NCI-H146 treated with DMSO at 0.1 percent for 48 hours (cell line): ENCODE results near the gene LETM1.

Experiments
- DNase-seq: peaks from one replicate; lab custom pipeline; 2025; ENCODE audit not compliant: unreplicated experiment; lab: John Stamatoyannopoulos, UW

The LETM1 gene

GRCh38 chr4:1873291-1873690 lies 17.3 kb upstream of the LETM1 start:
- no peak for DNase-seq

DNA sequence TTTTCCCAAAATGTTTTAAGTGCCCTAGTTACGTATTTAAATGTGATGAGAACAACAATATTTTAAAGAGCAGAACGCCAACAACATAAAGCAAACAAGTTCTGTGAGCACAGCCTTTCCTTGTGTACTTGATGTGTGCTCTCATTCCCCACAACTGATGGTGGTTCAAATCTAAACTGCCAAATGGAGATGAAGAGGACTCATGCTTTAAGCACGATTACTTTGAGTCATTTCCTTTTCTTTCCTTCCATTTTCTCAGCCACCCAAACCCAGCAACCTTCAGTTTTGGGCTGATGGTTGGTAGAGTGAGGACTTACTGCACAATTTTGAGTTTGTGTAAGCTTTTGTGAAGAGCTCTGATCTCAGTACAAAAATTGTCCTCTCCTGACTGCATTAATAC lies 16.9 kb upstream of the LETM1 start:
- DNase-seq: no peak

GRCh38 chr4:1871471-1872021 lies 15.6 kb upstream of the LETM1 start:
- DNase-seq: no peak

DNA sequence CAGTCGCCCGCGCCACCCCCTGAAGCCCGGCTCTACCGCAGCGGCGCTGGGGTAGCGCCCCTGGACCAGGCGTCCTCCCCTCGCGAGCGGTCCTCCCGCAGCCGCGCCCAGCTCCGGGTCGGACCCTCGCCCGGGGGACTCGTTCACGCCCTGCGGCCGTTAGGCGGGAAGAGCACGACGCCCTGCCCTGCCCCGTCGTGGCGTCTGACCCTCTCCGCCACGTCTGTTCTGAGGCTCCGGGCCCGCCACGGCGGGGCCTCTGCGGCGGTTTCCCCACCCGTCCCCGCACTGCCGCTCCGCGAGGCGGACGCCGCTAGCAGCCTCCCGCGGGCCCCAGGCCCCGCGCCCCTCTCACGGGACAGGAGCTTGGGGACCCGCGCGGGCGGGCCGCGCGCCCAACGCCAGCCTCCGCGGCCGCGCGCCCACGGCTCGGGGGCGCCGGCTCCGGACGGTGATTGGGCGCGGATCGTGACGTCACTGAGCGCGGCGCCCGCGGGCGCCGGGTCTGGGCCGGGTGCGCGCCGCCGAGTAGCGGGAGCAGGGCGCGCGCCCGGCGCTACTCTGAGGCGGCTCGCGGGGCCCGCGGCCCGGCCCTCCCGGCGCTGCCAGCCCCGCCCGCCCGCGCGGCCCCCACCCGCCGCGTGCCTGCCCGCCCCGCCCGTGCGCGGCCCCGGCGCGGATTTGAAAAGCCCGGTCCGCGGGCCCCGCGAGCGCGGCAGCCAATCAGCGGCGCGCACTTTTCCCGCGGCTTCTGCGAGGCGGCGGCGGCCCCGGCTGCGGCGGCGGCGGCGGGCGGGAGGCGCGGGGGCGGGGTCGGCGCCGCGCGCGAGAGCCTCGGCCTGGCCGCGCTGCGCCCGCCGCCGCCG lies 14.9 kb upstream of the LETM1 start, which contains the start of gene NSD2:
Gene NSD2 (plus strand): TSS at position 816 of the 866 bp plus-strand sequence. CDS start 29,262 bp downstream, outside the sequence.
- DNase-seq: peak; percentile 55

GRCh38 chr4:1870328-1870577 lies 14.3 kb upstream of the LETM1 start:
- DNase-seq: peak; percentile 86

DNA sequence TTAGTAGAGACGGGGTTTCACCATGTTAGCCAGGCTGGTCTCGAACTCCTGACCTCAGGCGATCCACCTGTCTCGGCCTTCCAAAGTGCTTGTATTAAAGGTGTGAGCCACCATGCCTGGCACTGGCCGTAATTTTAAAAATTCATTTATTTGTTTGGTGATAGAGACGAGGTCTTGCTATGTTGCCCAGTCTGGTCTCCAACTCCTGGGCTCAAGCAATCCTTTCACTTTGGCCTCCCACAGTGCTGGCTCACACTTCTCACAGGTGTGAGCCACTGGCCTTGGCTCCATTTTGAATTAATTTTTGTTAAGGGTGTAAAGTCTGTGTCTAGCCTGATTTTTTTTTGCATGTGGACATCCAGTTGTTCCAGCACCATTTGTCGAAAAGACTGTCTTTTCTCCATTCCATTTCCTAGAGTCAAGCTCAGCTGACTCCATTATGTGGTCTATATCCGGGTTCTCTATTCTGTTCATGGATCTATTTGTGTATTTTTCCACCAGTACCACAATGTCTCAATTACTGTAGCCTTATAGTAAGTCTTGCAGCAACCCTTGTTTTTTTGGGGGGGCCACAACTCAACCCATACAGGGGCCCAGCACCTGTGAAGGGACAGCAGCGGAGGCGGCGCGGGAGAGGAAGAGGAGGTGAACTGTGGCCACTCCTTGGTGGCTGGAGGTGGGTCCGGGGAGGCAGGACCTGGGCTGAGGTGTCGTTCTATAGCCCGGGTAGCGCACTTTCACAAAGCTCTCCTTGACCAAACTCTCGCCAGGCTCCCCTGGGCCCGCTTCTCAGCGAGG lies 13.8 kb upstream of the LETM1 start:
- DNase-seq: peak; percentile 32

DNA sequence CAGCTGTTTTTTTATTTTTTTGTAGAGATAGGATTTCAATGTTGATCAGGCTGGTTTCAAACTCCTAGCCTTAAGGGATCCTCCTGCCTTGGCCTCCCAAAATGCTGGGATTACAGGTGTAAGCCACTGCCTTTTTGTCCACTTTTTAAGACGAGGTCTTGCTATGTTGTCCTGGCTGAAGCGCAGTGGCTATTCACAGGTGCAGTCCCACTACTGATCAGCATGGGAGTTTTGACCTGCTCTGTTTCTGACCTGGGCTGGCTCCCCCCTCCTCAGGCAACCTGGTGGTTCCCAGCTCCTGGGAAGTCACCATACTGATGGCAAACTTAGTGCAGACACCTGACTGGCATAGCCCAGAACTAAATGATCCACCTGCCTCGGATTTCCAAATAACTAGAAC lies 13.0 kb upstream of the LETM1 start:
- DNase-seq: no peak

DNA sequence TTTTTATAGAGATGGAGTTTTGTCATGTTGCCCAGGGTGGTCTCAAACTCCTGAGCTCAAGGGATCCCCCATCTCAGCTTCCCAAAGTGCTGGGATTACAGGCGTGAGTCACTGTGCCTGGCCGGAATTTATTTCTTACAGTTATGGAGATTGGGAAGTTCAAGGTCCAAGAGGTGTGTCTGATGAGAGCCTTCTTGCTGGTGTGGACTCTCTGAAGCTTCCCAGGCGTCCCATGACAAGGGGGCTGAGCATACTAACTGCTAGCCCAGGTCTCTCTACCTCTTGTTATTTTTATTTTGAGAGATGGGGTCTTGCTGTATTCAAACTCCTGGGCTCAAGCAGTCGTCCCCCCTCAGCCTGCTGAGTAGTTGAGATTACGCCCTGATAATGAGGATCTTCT lies 12.3 kb upstream of the LETM1 start:
- no peak for DNase-seq

DNA sequence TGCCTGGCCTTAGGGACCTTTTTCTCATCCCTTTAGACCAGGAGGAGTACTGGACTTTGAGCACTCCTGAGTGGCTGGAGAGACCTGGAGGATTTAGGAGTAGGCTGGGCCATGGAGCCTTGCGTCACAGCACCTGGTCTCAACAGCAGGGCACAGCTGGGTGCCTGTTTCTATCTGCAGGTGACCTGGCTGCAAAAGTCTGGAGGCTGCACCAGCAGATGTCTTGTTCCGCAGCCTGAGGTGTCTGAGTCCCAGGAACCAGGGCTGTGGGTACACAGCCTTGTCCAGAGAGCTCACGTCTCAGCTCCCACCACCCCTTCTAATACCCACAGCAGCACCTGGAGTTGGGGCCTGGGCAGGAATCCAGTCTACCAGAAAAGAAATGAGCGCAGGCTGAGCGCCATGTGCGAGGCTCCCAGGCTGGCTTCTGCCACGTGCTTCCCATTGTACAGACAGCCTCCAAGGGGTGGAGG lies 10.3 kb upstream of the LETM1 start:
- peak; percentile 86 for DNase-seq

GRCh38 chr4:1864076-1865008 lies 8.4 kb upstream of the LETM1 start:
- no peak for DNase-seq

DNA sequence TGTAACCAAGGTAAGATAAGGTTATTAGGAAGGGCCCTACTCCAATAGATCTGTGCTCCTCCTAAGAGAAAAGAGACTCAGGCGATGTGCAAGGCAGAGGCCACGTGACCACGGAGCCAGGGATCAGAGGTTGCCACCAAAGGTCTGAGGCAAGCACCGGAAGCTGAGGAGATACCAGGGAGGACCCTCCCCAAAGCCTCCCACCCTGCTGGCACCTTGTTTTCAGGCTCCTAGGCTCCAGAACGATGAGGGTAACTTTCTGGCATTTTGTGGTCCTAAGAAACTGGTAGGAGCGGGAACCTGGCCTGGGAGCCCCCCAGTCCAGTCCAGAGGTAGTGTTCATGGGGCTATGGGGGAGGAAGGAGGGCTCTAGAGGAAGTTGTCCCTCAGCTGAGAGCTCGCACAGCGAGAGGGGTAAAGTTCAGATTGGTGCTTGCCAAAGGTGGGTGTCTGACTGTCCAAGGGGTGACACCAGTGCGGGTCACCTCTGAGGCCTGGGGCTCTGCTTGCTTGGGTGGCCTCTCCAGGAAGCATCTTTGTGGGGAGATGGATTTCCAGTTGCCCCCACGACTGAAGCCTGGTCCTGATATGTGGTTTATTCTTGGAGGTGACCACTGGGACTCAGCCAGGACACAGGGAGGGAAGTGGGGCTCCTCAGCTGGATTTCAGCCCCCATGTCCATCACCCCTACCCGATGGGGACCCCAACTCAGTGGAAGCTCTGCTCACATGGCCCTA lies 7.5 kb upstream of the LETM1 start:
- no peak for DNase-seq

- DNase-seq: no peak
Measured at GRCh38 chr4:1862961-1863296, 7.0 kb upstream of the LETM1 start.

DNA sequence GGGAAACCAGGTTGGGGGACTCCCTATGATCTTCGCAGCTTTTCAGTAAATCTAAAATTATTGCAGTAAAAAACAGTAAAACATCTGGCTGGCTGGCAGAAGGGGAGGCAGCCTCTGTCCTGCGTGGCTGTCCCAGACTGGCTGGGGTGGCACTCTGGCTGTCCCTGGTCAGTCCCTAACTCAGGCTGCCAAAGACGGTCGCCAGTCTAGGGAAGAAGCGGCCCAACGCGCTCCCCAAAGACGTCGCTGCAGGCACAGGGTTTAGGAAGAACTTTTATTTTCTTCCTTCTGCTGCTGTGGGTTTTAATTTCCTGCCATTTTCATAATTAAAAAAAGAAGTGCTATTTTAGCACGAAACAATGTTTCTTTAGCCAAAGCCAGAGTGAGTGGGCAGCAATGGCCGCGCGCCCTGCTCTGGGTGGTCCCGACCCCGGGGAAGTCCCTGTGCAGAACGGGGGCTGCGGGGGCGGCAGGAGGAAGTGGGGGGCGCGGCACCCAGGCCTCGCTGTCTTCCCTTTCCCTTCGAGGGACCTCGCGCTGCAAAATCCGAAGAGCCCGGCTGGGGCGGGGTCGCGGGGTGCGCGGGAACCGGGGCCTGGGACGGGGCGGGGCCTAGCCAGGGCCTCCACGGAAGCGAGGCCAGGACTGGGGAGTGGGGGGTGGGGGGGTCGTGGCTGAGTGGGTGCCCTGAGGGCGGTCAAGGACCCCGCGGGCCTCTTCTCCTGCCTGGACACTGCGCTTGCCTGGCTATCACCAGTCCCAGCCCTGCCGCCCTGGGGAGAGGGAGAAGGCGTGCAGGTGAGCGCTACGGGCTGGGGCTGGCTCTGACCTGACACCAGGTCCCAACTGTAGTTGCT lies 6.3 kb upstream of the LETM1 start:
- DNase-seq: no peak

GRCh38 chr4:1859389-1859753 lies 3.4 kb upstream of the LETM1 start:
- DNase-seq: no peak

DNA sequence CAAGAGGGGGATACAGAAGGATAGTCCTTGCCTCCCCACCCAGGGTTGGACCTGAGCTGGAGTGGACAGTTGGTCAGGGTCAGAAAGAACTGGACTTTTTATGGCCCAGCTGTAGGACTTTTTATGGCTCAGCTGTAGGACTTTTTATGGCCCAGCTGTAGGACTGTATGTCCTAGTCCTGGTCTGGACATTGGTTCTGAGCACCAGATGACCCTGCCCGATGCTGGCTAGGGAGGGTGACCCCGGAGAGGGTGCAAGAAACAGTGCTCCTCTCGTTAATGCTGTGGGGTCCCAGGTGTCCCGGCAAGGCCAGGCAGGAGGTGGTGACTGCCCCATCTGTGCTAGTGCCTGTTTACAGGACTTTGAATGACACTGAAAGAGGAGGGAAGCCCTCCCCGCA lies 2.0 kb upstream of the LETM1 start:
- DNase-seq: no peak

- no peak for DNase-seq
Measured at GRCh38 chr4:1856943-1857699, 1.2 kb upstream of the LETM1 start.

DNA sequence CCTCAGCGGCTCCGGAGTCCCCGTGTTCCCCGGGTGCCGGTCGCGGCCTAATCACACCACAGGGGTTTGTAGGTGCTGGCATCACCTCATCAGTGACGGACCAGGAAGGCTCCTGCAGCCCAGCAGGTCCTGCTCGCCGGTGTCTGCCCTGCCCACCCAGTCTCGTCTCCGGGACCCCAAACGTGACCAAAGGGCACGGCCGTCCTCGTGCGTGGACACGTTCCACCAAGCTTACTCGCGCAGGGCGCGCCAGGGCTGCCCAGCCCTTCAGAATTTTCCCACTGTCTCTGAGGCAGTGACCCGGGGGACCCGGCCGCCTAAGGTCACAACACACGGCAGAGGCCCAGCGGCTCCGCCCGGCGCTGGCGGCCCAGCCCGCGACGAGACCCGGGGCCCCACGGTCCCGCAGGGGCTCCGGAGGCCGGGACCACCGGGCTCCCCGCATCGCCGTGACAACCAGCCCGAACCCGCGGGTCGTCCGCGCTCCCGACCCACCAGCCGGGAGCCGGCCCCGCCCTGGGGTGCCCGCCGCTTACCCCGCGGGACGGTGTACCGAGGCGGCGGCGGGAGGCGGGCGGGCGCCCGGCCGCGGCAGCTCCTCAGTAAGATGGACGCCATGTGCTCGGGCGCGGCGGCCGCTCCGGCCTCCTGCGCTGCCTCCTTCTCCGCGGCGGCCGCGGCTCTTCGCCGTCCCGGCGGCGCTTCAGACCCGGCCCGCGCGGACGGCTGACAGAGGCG lies 454 bp downstream of the LETM1 start:
- no peak for DNase-seq

DNA sequence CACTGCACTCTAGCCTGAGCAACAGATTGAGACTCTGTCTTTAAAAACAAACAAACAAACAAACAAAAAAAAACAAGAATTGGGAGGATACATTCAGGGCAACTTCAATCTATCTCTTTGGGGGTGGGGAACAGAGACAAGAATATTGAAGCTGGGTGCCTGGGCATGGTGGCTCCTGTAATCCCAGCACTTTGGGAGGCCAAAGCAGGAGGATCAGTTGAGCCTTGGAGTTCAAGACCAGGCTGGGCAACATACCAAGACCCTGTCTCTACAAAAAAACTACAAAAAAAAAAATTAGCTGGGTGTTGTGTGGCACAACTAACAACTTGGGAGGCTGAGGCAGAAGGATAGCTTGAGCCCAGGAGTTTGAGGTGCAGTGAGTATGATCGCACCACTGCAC lies 1.2 kb downstream of the LETM1 start:
- no peak for DNase-seq
